GM06990 (cell line): ENCODE results near the gene PIK3R4.
A peak's percentile ranks its signal among the peaks of the same experiment; 100 is the strongest.

Experiments used
- DNase-seq: peaks from one replicate; pipeline ENCODE4 v3.0.0-alpha.2; 2011; ENCODE audit not compliant: insufficient read length; ENCODE audit errors: extremely low read depth
- H3K27me3 ChIP-seq: replicated peaks from 2 replicates; pipeline ENCODE4 v1.6.0; 2011; ENCODE audit warnings: low read length; ENCODE audit not compliant: control insufficient read depth, insufficient read depth
- H3K36me3 ChIP-seq: 2 replicates; pipeline ENCODE4 v1.5.1; 2011; ENCODE audit warnings: low read length; ENCODE audit not compliant: control insufficient read depth, insufficient read depth
- H3K4me3 ChIP-seq: replicated peaks from 2 replicates; pipeline ENCODE4 v1.5.1; 2011; ENCODE audit warnings: low read depth, mild to moderate bottlenecking, control low read depth, low read length
- TF ChIP-seq, protein P1 (sequence below): IDR thresholded peaks from 2 replicates; pipeline ENCODE4 v1.5.1; 2011; ENCODE audit warnings: low read length, control low read depth, mild to moderate bottlenecking, inconsistent platforms; ENCODE audit not compliant: insufficient read depth, poor library complexity, severe bottlenecking

Gene PIK3R4

DNA sequence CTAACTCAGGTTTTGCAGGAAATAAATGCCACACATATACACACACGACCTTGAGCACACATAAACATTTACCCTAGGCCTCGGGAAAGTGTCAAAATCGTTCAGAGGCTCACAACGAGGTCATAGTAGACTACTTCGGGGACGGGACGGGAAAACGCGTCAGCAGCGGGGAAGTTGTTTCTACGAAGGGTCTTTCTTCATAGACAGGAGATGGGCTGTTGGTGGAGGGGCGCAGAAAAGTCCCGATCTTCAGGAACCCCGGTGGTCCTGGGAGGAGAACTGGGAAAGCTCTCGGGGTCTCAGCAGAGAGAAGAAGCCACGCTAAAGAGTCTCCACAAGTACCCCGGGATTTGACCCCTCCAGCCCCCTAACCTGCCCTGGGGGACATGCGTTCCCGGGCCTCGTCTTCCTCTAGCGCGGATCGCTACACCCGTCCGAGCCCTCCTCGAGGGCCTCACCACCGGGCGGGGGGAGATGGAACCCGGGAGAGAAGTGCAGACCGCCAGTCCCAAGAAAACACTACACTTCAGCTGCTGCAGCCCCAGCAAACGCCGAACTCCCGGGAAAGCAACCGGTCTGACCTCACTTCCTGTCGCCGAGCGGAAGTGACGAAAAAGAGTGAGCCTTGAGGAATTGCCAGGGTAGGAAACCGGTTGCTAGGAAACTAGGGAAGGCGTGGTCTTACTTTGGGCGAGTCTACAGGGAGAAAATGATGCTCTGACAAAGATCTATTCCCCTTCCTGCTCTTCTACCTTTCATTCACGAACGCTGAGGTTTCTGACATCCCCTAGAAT lies at the start of gene PIK3R4:
Gene PIK3R4 (minus strand): TSS at position 584 of the 794 bp plus-strand sequence. CDS start 1,611 bp downstream, outside the sequence.
- Histone ChIP-seq H3K27me3 (no peaks in the 10 kb centered on the region), H3K4me3 (peak within 1 kb of the TSS; percentile 95)
- TF ChIP-seq, protein P1, sequence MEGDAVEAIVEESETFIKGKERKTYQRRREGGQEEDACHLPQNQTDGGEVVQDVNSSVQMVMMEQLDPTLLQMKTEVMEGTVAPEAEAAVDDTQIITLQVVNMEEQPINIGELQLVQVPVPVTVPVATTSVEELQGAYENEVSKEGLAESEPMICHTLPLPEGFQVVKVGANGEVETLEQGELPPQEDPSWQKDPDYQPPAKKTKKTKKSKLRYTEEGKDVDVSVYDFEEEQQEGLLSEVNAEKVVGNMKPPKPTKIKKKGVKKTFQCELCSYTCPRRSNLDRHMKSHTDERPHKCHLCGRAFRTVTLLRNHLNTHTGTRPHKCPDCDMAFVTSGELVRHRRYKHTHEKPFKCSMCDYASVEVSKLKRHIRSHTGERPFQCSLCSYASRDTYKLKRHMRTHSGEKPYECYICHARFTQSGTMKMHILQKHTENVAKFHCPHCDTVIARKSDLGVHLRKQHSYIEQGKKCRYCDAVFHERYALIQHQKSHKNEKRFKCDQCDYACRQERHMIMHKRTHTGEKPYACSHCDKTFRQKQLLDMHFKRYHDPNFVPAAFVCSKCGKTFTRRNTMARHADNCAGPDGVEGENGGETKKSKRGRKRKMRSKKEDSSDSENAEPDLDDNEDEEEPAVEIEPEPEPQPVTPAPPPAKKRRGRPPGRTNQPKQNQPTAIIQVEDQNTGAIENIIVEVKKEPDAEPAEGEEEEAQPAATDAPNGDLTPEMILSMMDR: no peak

DNA sequence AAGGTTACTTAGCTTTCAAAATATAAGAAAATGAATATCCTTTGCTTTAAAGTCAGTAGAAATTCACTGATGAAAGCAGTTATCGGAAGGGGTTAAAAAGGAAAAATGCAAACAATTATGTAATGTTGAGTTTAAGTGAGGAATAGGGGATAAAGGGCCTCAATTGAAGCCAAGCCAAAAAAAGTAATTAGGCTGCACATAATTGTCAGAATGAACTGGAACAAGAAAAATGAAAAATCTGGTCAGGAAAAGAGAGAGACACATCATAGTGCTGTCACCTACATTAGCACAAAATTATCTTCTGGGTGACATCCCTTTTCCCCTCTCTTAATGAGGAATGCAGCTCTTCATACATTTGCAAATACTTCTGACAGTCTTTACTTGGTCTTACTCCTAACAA lies 48.8 kb upstream of the PIK3R4 start:
- no peak for DNase-seq
- Histone ChIP-seq H3K4me3 (no peak overlapping the region), H3K27me3 (no peaks in the 10 kb centered on the region), H3K36me3 (no peaks in the 10 kb centered on the region)
- TF ChIP-seq, protein P1: no peak

More for the DNA sequence above, at the start of gene PIK3R4:
- H3K36me3 ChIP-seq: no peaks in the 10 kb centered on the region; the same call in none of the 2 replicates
- DNase-seq: peak; percentile 80

DNA sequence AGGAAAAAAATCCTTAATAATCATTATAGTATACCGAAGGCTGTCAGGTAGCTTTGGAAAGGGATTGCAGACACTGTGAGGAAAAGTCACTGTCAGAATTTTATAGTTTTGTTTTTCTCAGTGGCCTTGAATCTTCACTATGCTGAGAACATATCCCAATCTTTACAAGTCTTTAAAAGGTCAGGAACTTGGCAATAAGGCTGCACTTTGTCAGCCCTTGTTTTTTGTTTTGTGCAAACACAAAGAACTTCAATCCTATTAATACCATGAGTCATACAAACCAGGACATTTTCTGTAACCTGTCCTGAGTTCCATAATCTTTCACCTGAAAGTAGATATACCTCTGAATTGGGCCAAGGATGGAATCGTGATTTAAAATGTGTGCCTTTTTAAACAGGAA lies 45.6 kb upstream of the PIK3R4 start:
- H3K27me3 ChIP-seq: no peaks in the 10 kb centered on the region
- TF ChIP-seq, protein P1: no peak
- H3K4me3 ChIP-seq: no peak overlapping the region
- no peaks in the 10 kb centered on the region for H3K36me3 ChIP-seq
- no peak for DNase-seq

DNA sequence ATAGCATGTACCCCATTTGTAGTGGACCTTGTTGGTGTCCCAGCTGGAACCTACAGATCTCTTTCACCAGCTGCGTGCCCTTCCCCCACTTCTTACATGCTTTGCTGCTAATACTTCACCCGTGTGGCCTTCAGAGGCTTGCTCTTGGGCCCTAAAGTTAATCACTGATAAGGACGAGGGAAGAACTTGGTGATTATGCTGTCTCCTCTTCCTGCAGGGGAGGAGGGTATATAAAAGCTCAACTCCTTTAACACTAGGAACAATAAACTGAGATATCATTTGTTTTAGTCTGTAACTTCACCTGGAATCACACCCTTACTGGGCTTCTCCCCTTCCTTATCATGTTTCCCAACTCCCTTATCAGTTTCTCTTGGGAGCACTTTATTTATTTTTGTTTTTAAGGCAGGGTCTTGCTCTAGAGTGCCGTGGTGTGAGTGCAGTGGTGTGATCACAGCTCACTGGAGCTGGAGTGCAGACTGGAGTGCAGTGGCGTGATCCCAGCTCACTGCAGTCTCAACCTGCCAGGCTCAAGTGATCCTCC lies 43.2 kb upstream of the PIK3R4 start:
- Histone ChIP-seq H3K4me3 (no peak overlapping the region), H3K27me3 (no peaks in the 10 kb centered on the region), H3K36me3 (no peaks in the 10 kb centered on the region)
- DNase-seq: no peak
- TF ChIP-seq, protein P1: no peak

DNA sequence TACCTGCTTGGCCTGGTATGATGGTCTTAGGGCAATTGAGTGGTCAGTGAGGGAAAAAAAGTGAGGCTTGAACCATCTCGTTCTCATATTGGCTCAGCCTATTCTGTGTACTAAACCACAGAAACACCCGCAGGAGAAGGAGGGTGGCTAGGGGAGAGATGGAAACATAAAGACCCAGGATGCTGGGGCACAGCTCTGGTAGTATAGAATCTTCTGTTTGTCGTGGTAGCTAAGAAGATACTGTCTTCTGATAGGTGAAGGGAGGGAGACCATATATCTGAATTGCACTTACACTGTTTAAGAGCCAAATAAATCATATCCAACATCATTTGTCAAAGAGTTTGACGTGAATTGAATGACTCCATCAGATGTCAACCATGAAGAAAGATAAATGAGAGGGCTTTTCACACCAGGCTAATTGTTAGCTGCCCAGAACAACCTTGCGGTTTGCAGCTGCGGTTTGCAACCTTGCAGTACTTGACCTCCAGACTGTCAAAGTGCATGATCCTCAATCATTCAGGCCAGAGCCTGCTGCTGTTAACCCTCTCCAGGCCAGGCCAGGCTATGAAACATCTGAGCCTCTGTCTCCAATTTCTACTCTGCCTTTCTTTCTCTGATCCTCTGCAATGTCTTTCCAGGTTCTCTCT lies 40.9 kb upstream of the PIK3R4 start:
- no peaks in the 10 kb centered on the region for H3K36me3 ChIP-seq
- no peak overlapping the region for H3K4me3 ChIP-seq
- DNase-seq: no peak
- TF ChIP-seq, protein P1: no peak
- no peaks in the 10 kb centered on the region for H3K27me3 ChIP-seq
